PC-3 (cell line): ENCODE measurements around the gene NDUFS5. TPM values are rescaled to one million over a fixed set of nuclear protein-coding genes. Genes with fewer than 3 reads are reported as not detected.

Source experiments
- ATAC-seq: fragments of 200-7000 bp; cut with Tn5 transposase; 2 replicates; pipeline ENCODE4 v1.9.1; 2020; ENCODE audit warnings: mild to moderate bottlenecking, moderate library complexity
- BruUV-seq: library from RNA; stranded (reverse); fragments of 400-500 nt; replicated peaks from 2 replicates; lab custom pipeline; 2021; lab: Mats Ljungman, UMichigan
- CTCF ChIA-PET: fragments of 300-600 bp; sonication (Branson Sonifier 250); formaldehyde crosslinking; loops from one replicate; lab custom pipeline; 2022; ENCODE audit warnings: antibody characterized with exemption; lab: Charles Lee
- POLR2A ChIA-PET: fragments of 300-600 bp; sonication (Branson Sonifier 250); formaldehyde crosslinking; loops from one replicate; lab custom pipeline; 2022; ENCODE audit warnings: antibody characterized with exemption; ENCODE audit not compliant: unreplicated experiment; lab: Charles Lee
- DNase-seq: peaks from one replicate; pipeline ENCODE4 v3.0.0-alpha.2; 2015
- H2AFZ ChIP-seq: fragments of 300-600 bp; sonication (generic); 2 replicates; pipeline ENCODE4 v1.6.0; 2016; ENCODE audit warnings: antibody characterized with exemption, low read length
- H3F3A ChIP-seq: fragments of 300-600 bp; sonication (generic); one replicate; pipeline ENCODE4 v1.6.0; 2017; ENCODE audit warnings: antibody characterized with exemption, low read length, control low read depth, mild to moderate bottlenecking; ENCODE audit not compliant: unreplicated experiment
- H3K27ac ChIP-seq: fragments of 300-600 bp; sonication (generic); 2 replicates; pipeline ENCODE4 v1.5.1; 2016; ENCODE audit warnings: mild to moderate bottlenecking, low read length
- H3K27me3 ChIP-seq: fragments of 300-600 bp; sonication (generic); 2 replicates; pipeline ENCODE4 v1.6.1; 2016; ENCODE audit warnings: low read length, mixed read lengths
- H3K36me3 ChIP-seq: fragments of 300-600 bp; sonication (generic); 2 replicates; pipeline ENCODE4 v1.6.1; 2016; ENCODE audit warnings: low read depth, mixed run types, low read length, mixed read lengths
- H3K4me1 ChIP-seq: fragments of 300-600 bp; sonication (generic); 2 replicates; pipeline ENCODE4 v1.5.1; 2016; ENCODE audit warnings: low read length; ENCODE audit not compliant: insufficient read depth
- H3K4me2 ChIP-seq: fragments of 300-600 bp; sonication (generic); 2 replicates; pipeline ENCODE4 v1.6.0; 2016; ENCODE audit warnings: low read length
- H3K4me3 ChIP-seq: fragments of 300-600 bp; sonication (generic); 2 replicates; pipeline ENCODE4 v1.5.1; 2016; ENCODE audit warnings: mild to moderate bottlenecking, low read length, mixed read lengths
- H3K79me2 ChIP-seq: fragments of 300-600 bp; sonication (generic); 2 replicates; pipeline ENCODE4 v1.6.1; 2017; ENCODE audit warnings: low read length, mixed read lengths
- H3K9ac ChIP-seq: fragments of 300-600 bp; sonication (generic); 2 replicates; pipeline ENCODE4 v1.6.0; 2016; ENCODE audit warnings: mild to moderate bottlenecking, low read length
- H3K9me2 ChIP-seq: fragments of 300-600 bp; sonication (generic); replicated peaks from 2 replicates; pipeline ENCODE4 v1.6.1; 2016; ENCODE audit warnings: mixed run types, low read length, mixed read lengths
- H3K9me3 ChIP-seq: fragments of 300-600 bp; sonication (generic); 2 replicates; pipeline ENCODE4 v1.6.1; 2016; ENCODE audit warnings: low read length, mixed read lengths
- H4K20me1 ChIP-seq: fragments of 300-600 bp; sonication (generic); 2 replicates; pipeline ENCODE4 v1.6.1; 2016; ENCODE audit warnings: low read length, mixed read lengths
- EZH2 ChIP-seq: fragments of 300-600 bp; sonication (generic); IDR thresholded peaks from one replicate; pipeline ENCODE4 v1.6.1; 2017; ENCODE audit warnings: antibody characterized with exemption, mild to moderate bottlenecking, low read length; ENCODE audit not compliant: unreplicated experiment
- EZH2phosphoT487 ChIP-seq: fragments of 300-600 bp; sonication (generic); IDR thresholded peaks from 2 replicates; pipeline ENCODE4 v1.6.1; 2018; ENCODE audit warnings: mild to moderate bottlenecking, antibody characterized with exemption, low read length, borderline replicate concordance
- intact Hi-C: fragments of 100-400 bp; cut with micrococcal nuclease; formaldehyde crosslinking; loops from 2 replicates; pipeline ENCODE4 v1.9.0; 2023
- total RNA-seq: library from RNA; depleted of rRNA; stranded (reverse); fragments of >200 nt; gene quantifications from 2 replicates; pipeline ENCODE4 v1.2.3, GENCODE V29; 2014
- TF ChIP-seq, protein P1 (sequence below): fragments of 300-600 bp; sonication (generic); conservative IDR thresholded peaks from 2 replicates; pipeline ENCODE4 v1.5.1; 2017; ENCODE audit warnings: antibody characterized with exemption, low read depth, mild to moderate bottlenecking, low read length

The NDUFS5 gene
- total RNA-seq, 1 experiment from 2014 or later = 864 TPM

DNA sequence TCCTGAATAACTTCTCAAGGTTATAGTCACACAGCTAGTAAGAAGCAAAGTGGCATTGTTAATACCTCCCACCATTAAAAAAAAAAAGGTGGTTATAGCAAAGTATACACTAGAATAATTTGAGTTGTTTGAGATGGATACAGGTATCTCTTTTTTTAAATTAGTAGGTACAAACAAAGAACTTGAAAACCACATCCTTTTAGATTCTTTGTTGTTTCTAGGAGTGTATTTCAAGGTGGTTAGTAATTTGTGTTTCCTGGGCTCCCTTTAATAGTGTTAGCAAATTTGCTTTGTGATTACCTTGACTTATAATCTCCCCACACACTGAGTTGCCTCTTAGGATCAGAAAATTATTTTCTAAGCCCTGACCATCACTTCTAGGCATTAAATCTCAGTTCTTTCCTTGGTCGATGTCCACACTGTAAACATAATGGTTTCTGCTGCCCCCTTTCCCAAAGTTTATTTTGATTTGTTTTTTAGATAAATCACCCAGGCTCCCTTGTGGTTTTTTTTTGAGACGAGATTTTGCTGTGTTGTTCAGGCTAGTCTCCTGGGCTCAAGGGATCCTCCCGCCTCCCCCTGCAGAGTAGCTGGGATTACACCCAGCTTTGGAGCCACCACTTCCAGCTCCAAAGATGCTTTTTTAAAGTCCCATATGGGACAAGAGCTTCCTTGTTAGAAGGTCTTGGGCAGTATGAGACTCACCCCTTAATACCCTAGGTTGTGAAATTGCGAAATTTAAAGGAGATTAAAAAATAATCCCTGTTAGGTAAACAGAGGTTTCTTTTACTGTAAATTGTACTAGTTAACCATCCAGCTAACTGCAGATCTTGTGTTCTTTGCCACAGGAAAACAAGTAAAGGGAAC is 28.9 kb upstream of the NDUFS5 start:
- peaks cover 8% of the 10 kb centered on the region for H3K4me1 ChIP-seq
- H3K79me2 ChIP-seq = peaks cover 69% of the 10 kb centered on the region
- intact Hi-C loops = no loop called here
- no peaks in the 10 kb centered on the region for H3K9me2 ChIP-seq
- H3K9me3 ChIP-seq = no peaks in the 10 kb centered on the region
- H3K36me3 ChIP-seq = peaks cover 52% of the 10 kb centered on the region
- ATAC-seq (no peak), DNase-seq (no peak)
- H3K4me3 ChIP-seq = no peak overlapping the region
- TF ChIP-seq, protein P1, sequence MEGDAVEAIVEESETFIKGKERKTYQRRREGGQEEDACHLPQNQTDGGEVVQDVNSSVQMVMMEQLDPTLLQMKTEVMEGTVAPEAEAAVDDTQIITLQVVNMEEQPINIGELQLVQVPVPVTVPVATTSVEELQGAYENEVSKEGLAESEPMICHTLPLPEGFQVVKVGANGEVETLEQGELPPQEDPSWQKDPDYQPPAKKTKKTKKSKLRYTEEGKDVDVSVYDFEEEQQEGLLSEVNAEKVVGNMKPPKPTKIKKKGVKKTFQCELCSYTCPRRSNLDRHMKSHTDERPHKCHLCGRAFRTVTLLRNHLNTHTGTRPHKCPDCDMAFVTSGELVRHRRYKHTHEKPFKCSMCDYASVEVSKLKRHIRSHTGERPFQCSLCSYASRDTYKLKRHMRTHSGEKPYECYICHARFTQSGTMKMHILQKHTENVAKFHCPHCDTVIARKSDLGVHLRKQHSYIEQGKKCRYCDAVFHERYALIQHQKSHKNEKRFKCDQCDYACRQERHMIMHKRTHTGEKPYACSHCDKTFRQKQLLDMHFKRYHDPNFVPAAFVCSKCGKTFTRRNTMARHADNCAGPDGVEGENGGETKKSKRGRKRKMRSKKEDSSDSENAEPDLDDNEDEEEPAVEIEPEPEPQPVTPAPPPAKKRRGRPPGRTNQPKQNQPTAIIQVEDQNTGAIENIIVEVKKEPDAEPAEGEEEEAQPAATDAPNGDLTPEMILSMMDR = no peak
- TF ChIP-seq EZH2phosphoT487 (no peak), EZH2 (no peak)
- H3K9ac ChIP-seq = no peak overlapping the region
- no peaks in the 10 kb centered on the region for H3F3A ChIP-seq
- no peak overlapping the region for H3K4me2 ChIP-seq
- no peak overlapping the region for H2AFZ ChIP-seq
- H3K27me3 ChIP-seq = no peaks in the 10 kb centered on the region
- POLR2A ChIA-PET = no interaction called here
- BruUV-seq = no TSS peak
- no peak overlapping the region for H3K27ac ChIP-seq
- CTCF ChIA-PET = no interaction called here
- peaks cover 43% of the 10 kb centered on the region for H4K20me1 ChIP-seq

DNA sequence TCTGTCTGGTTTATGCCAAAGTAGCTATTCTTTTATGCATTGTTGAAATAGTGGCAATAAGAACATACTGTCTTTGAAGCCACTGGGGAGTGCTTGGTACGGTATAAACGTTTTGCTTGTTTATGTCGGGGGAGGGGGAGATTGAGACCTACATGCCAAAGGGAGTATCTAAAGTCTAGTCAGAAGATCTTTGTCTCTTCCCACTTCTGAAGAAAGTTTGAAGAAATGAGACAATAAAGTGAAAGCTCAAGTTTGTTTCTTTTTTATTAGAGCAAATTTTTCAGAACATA is 28.3 kb upstream of the NDUFS5 start:
- Histone ChIP-seq H3K4me2 (no peak overlapping the region), H2AFZ (no peak overlapping the region), H3K9me3 (no peaks in the 10 kb centered on the region), H3K36me3 (peaks cover 56% of the 10 kb centered on the region), H3K9ac (no peak overlapping the region), H3K79me2 (peaks cover 64% of the 10 kb centered on the region), H3K27ac (no peak overlapping the region), H3K4me1 (peaks cover 4% of the 10 kb centered on the region), H3K4me3 (no peak overlapping the region), H3F3A (no peaks in the 10 kb centered on the region), H3K9me2 (no peaks in the 10 kb centered on the region), H4K20me1 (peaks cover 37% of the 10 kb centered on the region), H3K27me3 (no peaks in the 10 kb centered on the region)
- POLR2A ChIA-PET = no interaction called here
- BruUV-seq = no TSS peak
- no peak for ATAC-seq
- DNase-seq = no peak
- CTCF ChIA-PET = no interaction called here
- no peak for TF ChIP-seq EZH2phosphoT487
- intact Hi-C loops = no loop called here

DNA sequence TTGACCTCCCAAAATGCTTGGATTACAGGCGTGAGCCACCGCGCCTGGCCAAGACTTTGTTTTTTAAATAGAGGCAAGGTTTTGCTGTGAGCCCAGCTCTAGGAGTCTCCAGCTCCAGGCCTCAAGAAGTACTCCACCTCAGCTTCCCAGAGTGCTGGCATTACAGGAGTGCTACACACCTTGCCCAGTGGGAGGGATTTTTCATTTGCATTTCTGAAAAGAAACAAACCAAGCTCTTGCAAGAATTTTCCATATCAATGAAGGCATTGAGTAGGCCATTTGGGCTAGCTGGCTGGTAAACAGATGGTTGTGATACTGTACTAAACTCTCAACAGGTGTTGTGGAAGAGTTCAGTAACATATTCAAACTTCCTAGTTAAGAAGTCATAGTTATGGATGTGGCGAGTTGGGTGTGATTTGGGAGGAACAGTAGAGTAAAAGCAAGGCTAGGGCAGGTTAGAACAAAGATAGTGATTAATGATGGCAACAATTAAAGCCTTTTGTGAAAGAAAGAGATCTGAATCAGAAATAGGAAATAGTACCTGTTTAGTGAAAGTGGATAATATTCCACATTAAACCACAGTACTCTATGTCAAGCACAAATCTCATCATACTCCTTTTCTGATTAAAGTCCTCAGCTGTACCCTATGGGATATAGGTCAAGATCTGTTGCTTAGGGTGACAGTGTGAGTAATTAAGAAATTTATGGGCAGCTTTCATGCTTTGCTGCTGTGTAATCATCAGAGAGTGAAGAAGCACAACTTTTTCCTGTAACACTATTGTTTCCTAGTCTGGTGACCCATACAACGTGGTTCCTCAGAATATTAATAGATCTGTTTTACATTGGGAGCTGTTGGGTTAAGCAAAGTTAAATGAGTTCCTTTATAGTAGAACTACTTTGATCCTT is 24.4 kb upstream of the NDUFS5 start:
- H3F3A ChIP-seq = no peaks in the 10 kb centered on the region
- no peak overlapping the region for H2AFZ ChIP-seq
- BruUV-seq = no TSS peak
- H3K4me1 ChIP-seq = no peaks in the 10 kb centered on the region
- H4K20me1 ChIP-seq = peaks cover 14% of the 10 kb centered on the region
- no peak overlapping the region for H3K4me3 ChIP-seq
- no peak for ATAC-seq
- CTCF ChIA-PET = no interaction called here
- no peaks in the 10 kb centered on the region for H3K27me3 ChIP-seq
- no peak for DNase-seq
- TF ChIP-seq EZH2phosphoT487 = no peak
- TF ChIP-seq, protein P1 = no peak
- TF ChIP-seq EZH2 = no peak
- peaks cover 75% of the 10 kb centered on the region for H3K36me3 ChIP-seq
- POLR2A ChIA-PET = no interaction called here
- H3K79me2 ChIP-seq = peaks cover 24% of the 10 kb centered on the region
- H3K9me3 ChIP-seq = no peaks in the 10 kb centered on the region
- H3K9me2 ChIP-seq = no peaks in the 10 kb centered on the region
- intact Hi-C loops = no loop called here
- H3K9ac ChIP-seq = no peak overlapping the region
- no peak overlapping the region for H3K4me2 ChIP-seq
- no peak overlapping the region for H3K27ac ChIP-seq
